Transverse colon (tissue), 4 donors: ENCODE results near the gene CLCNKB. TPM values are rescaled to one million over a fixed set of nuclear protein-coding genes. Genes with fewer than 3 reads are reported as not detected.

ENCODE experiments used
- DNase-seq: peaks from one replicate; pipeline ENCODE4 v3.0.0-alpha.2; 2019
- H3K27ac ChIP-seq, 4 donors: fragments of 200-600 bp; sonication (generic); 2 replicates each; pipeline ENCODE4 v1.5.1; 2016 to 2018; ENCODE audit warnings: inconsistent platforms in 4 of 4
- H3K27me3 ChIP-seq: fragments of 200-600 bp; sonication (generic); 2 replicates; pipeline ENCODE4 v1.5.1; 2017; ENCODE audit warnings: inconsistent platforms
- H3K36me3 ChIP-seq, 4 donors: fragments of 200-600 bp; sonication (generic); 2 replicates each; pipeline ENCODE4 v1.5.1; 2017 to 2019; ENCODE audit warnings: inconsistent platforms in 4 of 4
- H3K4me1 ChIP-seq, 4 donors: fragments of 200-600 bp; sonication (generic); 2 replicates each; pipeline ENCODE4 v1.5.1; 2017 to 2020; ENCODE audit warnings: inconsistent platforms in 4 of 4
- H3K4me3 ChIP-seq, 4 donors: fragments of 200-600 bp; sonication (generic); 1 replicate in 1 of 4; 2 replicates in 3 of 4; pipeline versions ENCODE4 v1.5.1 to v1.6.1; 2017 to 2019; ENCODE audit warnings: inconsistent platforms in 4 of 4
- H3K9me3 ChIP-seq, 2 donors: fragments of 200-600 bp; sonication (generic); 2 replicates each; pipeline ENCODE4 v1.5.1; 2017 to 2019; ENCODE audit warnings: inconsistent platforms in 2 of 2
- CTCF ChIP-seq, 5 experiments: fragments of 200-600 bp in 3 of 5; fragments of 450-650 bp in 2 of 5; sonication (generic) in 3 of 5; IDR thresholded peaks; 1 replicate in 2 of 5; 2 replicates in 3 of 5; pipeline ENCODE4 v1.5.1; 2016 to 2017; ENCODE audit warnings: antibody characterized with exemption in 5 of 5, inconsistent platforms in 3 of 5, mild to moderate bottlenecking in 2 of 5, moderate library complexity in 1 of 5
- EP300 ChIP-seq: sonication (generic); formaldehyde crosslinking; IDR thresholded peaks from one replicate; pipeline ENCODE4 v1.6.1; 2017; ENCODE audit warnings: antibody characterized with exemption, low read depth
- POLR2A ChIP-seq: fragments of 450-650 bp; IDR thresholded peaks from one replicate; pipeline ENCODE4 v1.6.1; 2016; ENCODE audit warnings: antibody characterized with exemption, mild to moderate bottlenecking, moderate library complexity
- POLR2AphosphoS5 ChIP-seq, 3 donors: sonication (generic); formaldehyde crosslinking; IDR thresholded peaks; one replicate each; pipeline ENCODE4 v1.6.1; 2016; ENCODE audit warnings: antibody characterized with exemption in 3 of 3
- WGBS, 2 donors: methylation state at CpG; one replicate each; pipeline ENCODE4 v1.1.5; 2018; ENCODE audit warnings: low coverage in 1 of 2; 5-methylcytosine and 5-hydroxymethylcytosine counted together
- in situ Hi-C, 4 donors: fragments of 200-750 bp; cut with MboI; loops; one replicate each; pipeline versions ENCODE4 v1.15.0 to v1.15.1; 2017; ENCODE audit warnings: low sequenced_read_pairs in 3 of 4, low pct_ligation_motif_present in 1 of 4, low pct_unique_long_range_greater_than_20kb in 1 of 4
- intact Hi-C: fragments of 100-400 bp; cut with DNase I; formaldehyde crosslinking; loops from one replicate; pipeline ENCODE4 v1.15.1; 2023; ENCODE audit warnings: low total_unique reads
- total RNA-seq, 4 donors: library from RNA; depleted of rRNA; stranded (reverse); fragments of >200 nt; gene quantifications; one replicate each; pipeline ENCODE4 v1.1.0, GENCODE V29; 2016

The CLCNKB gene
- total RNA-seq, 4 donors from 2014 or later = 0.48 to 1.1 TPM; not detected in 2

GRCh38 chr1:16067933-16068332, 24.4 kb downstream of the CLCNKB start:
- H3K4me3 ChIP-seq = no peak overlapping the region
- intact Hi-C loops = no loop called here
- in situ Hi-C loops = no loop called here

GRCh38 chr1:16068356-16069270, 25.0 kb downstream of the CLCNKB start:
- H3K4me1 ChIP-seq = peaks cover 3 to 9% (median 6%) of the 10 kb centered on the region in 4 donors
- 68% methylated on average over 10 of the region's 11 CpGs; no CpG with 5 or more reads in 1 of the 2 donors for WGBS, 2 donors
- no peak overlapping the region for H3K4me3 ChIP-seq
- no peaks in the 10 kb centered on the region for H3K36me3 ChIP-seq
- no peaks in the 10 kb centered on the region for H3K9me3 ChIP-seq
- peaks cover 7% of the 10 kb centered on the region for H3K27me3 ChIP-seq
- intact Hi-C loops = no loop called here
- TF ChIP-seq EP300 (no peak), POLR2AphosphoS5 (IDR thresholded peaks at IDR 0.05) (no peak), CTCF (IDR thresholded peaks at IDR 0.05) (no peak), POLR2A (no peak)
- in situ Hi-C loops = no loop called here
- no peak overlapping the region for H3K27ac ChIP-seq
- no peak for DNase-seq

More at GRCh38 chr1:16067933-16068332, 24.4 kb downstream of the CLCNKB start:
- Histone ChIP-seq H3K9me3 (no peaks in the 10 kb centered on the region), H3K27ac (no peak overlapping the region), H3K36me3 (no peaks in the 10 kb centered on the region), H3K27me3 (peaks cover 3% of the 10 kb centered on the region), H3K4me1 (peaks cover under 1 to 5% (median 2%) of the 10 kb centered on the region in 4 donors)
- WGBS, 2 donors = 82% methylated on average over 9 of the region's 13 CpGs; no CpG with 5 or more reads in 1 of the 2 donors
- DNase-seq = no peak
- TF ChIP-seq EP300 = no peak
- TF ChIP-seq CTCF (IDR thresholded peaks at IDR 0.05) = no peak
- no peak for TF ChIP-seq POLR2A
- no peak for TF ChIP-seq POLR2AphosphoS5 (IDR thresholded peaks at IDR 0.05)

GRCh38 chr1:16070640-16071355, 27.2 kb downstream of the CLCNKB start:
- Histone ChIP-seq H3K27me3 (peaks cover 11% of the 10 kb centered on the region), H3K27ac (no peak overlapping the region), H3K9me3 (no peaks in the 10 kb centered on the region), H3K4me3 (no peak overlapping the region), H3K4me1 (peaks cover 3 to 14% (median 10%) of the 10 kb centered on the region in 4 donors), H3K36me3 (no peaks in the 10 kb centered on the region)
- 80 to 91% methylated on average over 1 to 9 of the region's 9 CpGs for WGBS, 2 donors
- no peak for DNase-seq
- intact Hi-C loops = loop anchor here (10.0 kb wide), 1 partner anchor 294 kb away; the partner anchor contains the start of gene SZRD1
- no peak for TF ChIP-seq POLR2AphosphoS5 (IDR thresholded peaks at IDR 0.05)
- TF ChIP-seq EP300 = no peak
- TF ChIP-seq POLR2A = no peak
- TF ChIP-seq CTCF (IDR thresholded peaks at IDR 0.05) = no peak
- in situ Hi-C loops = no loop called here

- Histone ChIP-seq H3K4me1 (peaks cover 3 to 14% (median 10%) of the 10 kb centered on the region in 4 donors), H3K27me3 (peaks cover 11% of the 10 kb centered on the region), H3K27ac (no peak overlapping the region), H3K36me3 (no peaks in the 10 kb centered on the region), H3K9me3 (no peaks in the 10 kb centered on the region), H3K4me3 (no peak overlapping the region)
- no peak for DNase-seq
- TF ChIP-seq POLR2AphosphoS5 (IDR thresholded peaks at IDR 0.05) (no peak), CTCF (IDR thresholded peaks at IDR 0.05) (no peak), EP300 (no peak), POLR2A (no peak)
- WGBS, 2 donors = 90% methylated on average over 6 of the region's 6 CpGs; no CpG with 5 or more reads in 1 of the 2 donors
- in situ Hi-C loops (no loop called here), intact Hi-C loops (loop anchor here (10.0 kb wide), 1 partner anchor 293 kb away; the partner anchor contains the start of gene SZRD1)
These were observed 28.0 kb downstream of the CLCNKB start for GRCh38 chr1:16071614-16072013.
